DOHH2 (cell line): ENCODE results near the gene PPP2R5E.

ENCODE experiments used
- EZH2phosphoT487 ChIP-seq: fragments of 200-600 bp; sonication (generic); IDR thresholded peaks from 2 replicates; pipeline ENCODE4 v1.6.1; 2017; ENCODE audit warnings: borderline replicate concordance, mild to moderate bottlenecking, antibody characterized with exemption, low read length, moderate library complexity, mixed read lengths
- TF ChIP-seq, protein P1 (sequence below): fragments of 200-600 bp; sonication (generic); IDR thresholded peaks from one replicate; pipeline ENCODE4 v1.5.1; 2014; ENCODE audit warnings: antibody characterized with exemption, mild to moderate bottlenecking, low read depth, low read length; ENCODE audit not compliant: poor library complexity, severe bottlenecking

DNA sequence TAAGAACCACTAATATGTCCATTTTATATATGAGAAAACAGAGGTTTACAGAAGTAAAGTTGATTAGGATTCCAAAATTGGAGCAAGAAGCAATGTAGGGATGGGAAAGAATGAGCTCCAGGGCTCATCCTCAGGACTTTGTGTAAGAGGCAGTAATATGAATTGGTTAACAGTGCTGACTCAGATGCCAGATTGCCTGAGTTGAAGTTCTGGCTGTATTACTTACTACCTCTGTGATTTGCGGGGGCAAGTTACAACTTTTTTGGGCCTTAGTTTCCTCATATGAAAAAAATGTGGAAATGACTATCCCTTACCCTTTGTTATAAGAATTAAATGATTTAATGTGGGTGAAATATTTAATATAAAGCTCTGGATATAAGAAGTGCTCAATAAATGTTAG lies 35.1 kb upstream of the PPP2R5E start:
- TF ChIP-seq, protein P1, sequence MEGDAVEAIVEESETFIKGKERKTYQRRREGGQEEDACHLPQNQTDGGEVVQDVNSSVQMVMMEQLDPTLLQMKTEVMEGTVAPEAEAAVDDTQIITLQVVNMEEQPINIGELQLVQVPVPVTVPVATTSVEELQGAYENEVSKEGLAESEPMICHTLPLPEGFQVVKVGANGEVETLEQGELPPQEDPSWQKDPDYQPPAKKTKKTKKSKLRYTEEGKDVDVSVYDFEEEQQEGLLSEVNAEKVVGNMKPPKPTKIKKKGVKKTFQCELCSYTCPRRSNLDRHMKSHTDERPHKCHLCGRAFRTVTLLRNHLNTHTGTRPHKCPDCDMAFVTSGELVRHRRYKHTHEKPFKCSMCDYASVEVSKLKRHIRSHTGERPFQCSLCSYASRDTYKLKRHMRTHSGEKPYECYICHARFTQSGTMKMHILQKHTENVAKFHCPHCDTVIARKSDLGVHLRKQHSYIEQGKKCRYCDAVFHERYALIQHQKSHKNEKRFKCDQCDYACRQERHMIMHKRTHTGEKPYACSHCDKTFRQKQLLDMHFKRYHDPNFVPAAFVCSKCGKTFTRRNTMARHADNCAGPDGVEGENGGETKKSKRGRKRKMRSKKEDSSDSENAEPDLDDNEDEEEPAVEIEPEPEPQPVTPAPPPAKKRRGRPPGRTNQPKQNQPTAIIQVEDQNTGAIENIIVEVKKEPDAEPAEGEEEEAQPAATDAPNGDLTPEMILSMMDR = no peak
- no peak for TF ChIP-seq EZH2phosphoT487
